Pancreas (tissue), 10 donors: ENCODE data around the gene TTC29. TPM values are rescaled to one million over a fixed set of nuclear protein-coding genes. Genes with fewer than 3 reads are reported as not detected.

ENCODE experiments used
- ATAC-seq, 4 donors: fragments of 200-7000 bp; cut with Tn5 transposase; one replicate each; pipeline versions ENCODE4 v1.8.0 to v1.9.1; 2020; ENCODE audit warnings: mild to moderate bottlenecking in 4 of 4, moderate library complexity in 4 of 4
- DNase-seq, 6 donors: peaks; one replicate each; pipeline ENCODE4 v3.0.0-alpha.2; 2020
- FAIRE-seq: peaks from 2 replicates; lab custom pipeline; 2012; peaks lifted over from hg19 to GRCh38; lab: Jason Lieb, UNC
- H3K27ac ChIP-seq, 4 donors: fragments of 200-600 bp; sonication (generic); 1 replicate in 3 of 4; 2 replicates in 1 of 4; pipeline versions ENCODE4 v1.5.0 to v1.8.0; 2020
- H3K27me3 ChIP-seq, 4 donors: fragments of 200-600 bp; one replicate each; pipeline ENCODE4 v1.8.0; 2021
- H3K36me3 ChIP-seq, 3 donors: fragments of 200-600 bp; sonication (generic) in 1 of 3; one replicate each; pipeline versions ENCODE4 v1.5.0 to v1.8.0; 2020 to 2021
- H3K4me1 ChIP-seq, 3 donors: fragments of 200-600 bp; one replicate each; pipeline ENCODE4 v1.8.0; 2021
- H3K4me3 ChIP-seq, 4 donors: fragments of 200-600 bp; sonication (generic) in 2 of 4; one replicate each; pipeline versions ENCODE4 v1.5.0 to v1.8.0; 2020 to 2021
- H3K9me3 ChIP-seq, 4 donors: fragments of 200-600 bp; one replicate each; pipeline ENCODE4 v1.8.0; 2021
- WGBS, 2 donors: extraction: QIAGEN DNeasy Blood & Tissue Kit; methylation state at CpG; one replicate each; pipeline ENCODE4 v1.1.7; 2013; 5-methylcytosine and 5-hydroxymethylcytosine counted together
- intact Hi-C, 3 donors: fragments of 100-400 bp; cut with DNase I; formaldehyde crosslinking; loops; one replicate each; pipeline versions ENCODE4 v1.11.1 to v1.14.2; 2022
- polyA plus RNA-seq, 2 donors: library from polyadenylated mRNA; stranded (reverse); fragments of 200-250 nt; gene quantifications; one replicate each; pipeline ENCODE4 v1.2.3, GENCODE V29; 2013
- total RNA-seq, 6 donors: library from RNA; stranded (reverse); fragmentation: NEBNext Ultra II Directional in 4 of 6; extraction: Animal tissue kit (Norgen Biotek cat#: 25700) in 4 of 6; gene quantifications; one replicate each; pipeline versions ENCODE4 v1.2.1 to v1.2.4, GENCODE V29; 2021 to 2023
- TF ChIP-seq, protein P1 (sequence below), 4 donors: fragments of 200-600 bp; sonication (generic) in 3 of 4; IDR thresholded peaks; one replicate each; pipeline versions ENCODE4 v1.5.0 to v1.8.0; 2021; ENCODE audit warnings: antibody characterized with exemption in 4 of 4
- donor health status: healthy with polysubstance abuse.
- donor health status: DM: no; HTN: no; CAD: no; lungs with moderate emphysema.
- donor health status: DM: no; HTN: no; CAD: no.
- donor health status: control.
- donor health status: control.
- donor health status: Bipolar disorder and iron deficiency.
- donor health status: DM: yes; HTN: yes; CAD: no.
- donor health status: DM: no; HTN: no; CAD: no.
- donor health status: DM: no; HTN: no; CAD: no.
- donor health status: DM: yes; HTN: yes; CAD: no.

TTC29 gene
- total and polyA plus RNA-seq, 8 donors, result not detected

GRCh38 chr4:146900295-146900694, 45.4 kb downstream of the TTC29 start:
- ATAC-seq (no peak), FAIRE-seq (no peak), DNase-seq (no peak)
- 86 to 90% methylated on average over 5 of the region's 5 CpGs for WGBS, 2 donors
- H3K4me3 ChIP-seq, result no peak overlapping the region
- H3K4me1 ChIP-seq, result no peaks in the 10 kb centered on the region
- H3K27me3 ChIP-seq, result peaks cover 0 to 5% (median 0%) of the 10 kb centered on the region in 4 donors
- H3K9me3 ChIP-seq, result no peaks in the 10 kb centered on the region
- H3K36me3 ChIP-seq, result no peaks in the 10 kb centered on the region
- TF ChIP-seq, protein P1, sequence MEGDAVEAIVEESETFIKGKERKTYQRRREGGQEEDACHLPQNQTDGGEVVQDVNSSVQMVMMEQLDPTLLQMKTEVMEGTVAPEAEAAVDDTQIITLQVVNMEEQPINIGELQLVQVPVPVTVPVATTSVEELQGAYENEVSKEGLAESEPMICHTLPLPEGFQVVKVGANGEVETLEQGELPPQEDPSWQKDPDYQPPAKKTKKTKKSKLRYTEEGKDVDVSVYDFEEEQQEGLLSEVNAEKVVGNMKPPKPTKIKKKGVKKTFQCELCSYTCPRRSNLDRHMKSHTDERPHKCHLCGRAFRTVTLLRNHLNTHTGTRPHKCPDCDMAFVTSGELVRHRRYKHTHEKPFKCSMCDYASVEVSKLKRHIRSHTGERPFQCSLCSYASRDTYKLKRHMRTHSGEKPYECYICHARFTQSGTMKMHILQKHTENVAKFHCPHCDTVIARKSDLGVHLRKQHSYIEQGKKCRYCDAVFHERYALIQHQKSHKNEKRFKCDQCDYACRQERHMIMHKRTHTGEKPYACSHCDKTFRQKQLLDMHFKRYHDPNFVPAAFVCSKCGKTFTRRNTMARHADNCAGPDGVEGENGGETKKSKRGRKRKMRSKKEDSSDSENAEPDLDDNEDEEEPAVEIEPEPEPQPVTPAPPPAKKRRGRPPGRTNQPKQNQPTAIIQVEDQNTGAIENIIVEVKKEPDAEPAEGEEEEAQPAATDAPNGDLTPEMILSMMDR (IDR thresholded peaks at IDR 0.05), result no peak
- intact Hi-C loops, result loop anchor here in 1 of 3 donors (10.0 kb wide), 1 partner anchor 565 kb away; no protein-coding TSS in a partner anchor
- H3K27ac ChIP-seq, result no peak overlapping the region

DNA sequence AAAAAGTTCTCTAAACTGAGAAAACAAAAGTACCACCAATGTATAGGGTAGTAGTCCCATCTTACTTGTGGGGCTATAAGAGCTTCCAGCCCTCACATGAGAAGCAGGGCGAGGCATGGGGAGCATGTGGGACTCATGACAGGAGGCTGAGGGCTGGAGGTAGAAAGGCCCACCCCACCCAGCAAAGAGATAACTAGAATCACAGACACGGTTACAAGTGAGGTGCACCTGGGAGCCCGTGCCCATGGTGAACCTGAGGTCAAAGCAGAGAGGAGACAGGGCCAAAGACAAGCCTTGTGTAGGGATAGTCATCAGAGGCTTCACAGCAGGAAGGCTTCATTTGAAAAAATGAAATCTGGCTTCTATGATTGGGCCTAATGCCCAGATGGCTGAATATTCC, 55.4 kb downstream of the TTC29 start:
- no peak for DNase-seq
- Histone ChIP-seq H3K27me3 (no peaks in the 10 kb centered on the region), H3K36me3 (no peaks in the 10 kb centered on the region), H3K27ac (no peak overlapping the region), H3K4me3 (no peak overlapping the region), H3K4me1 (no peaks in the 10 kb centered on the region), H3K9me3 (no peaks in the 10 kb centered on the region)
- ATAC-seq, result no peak
- intact Hi-C loops, result no loop called here
- TF ChIP-seq, protein P1 (IDR thresholded peaks at IDR 0.05), result no peak
- FAIRE-seq, result no peak
- 52 to 67% methylated on average over 3 of the region's 3 CpGs for WGBS, 2 donors

DNA sequence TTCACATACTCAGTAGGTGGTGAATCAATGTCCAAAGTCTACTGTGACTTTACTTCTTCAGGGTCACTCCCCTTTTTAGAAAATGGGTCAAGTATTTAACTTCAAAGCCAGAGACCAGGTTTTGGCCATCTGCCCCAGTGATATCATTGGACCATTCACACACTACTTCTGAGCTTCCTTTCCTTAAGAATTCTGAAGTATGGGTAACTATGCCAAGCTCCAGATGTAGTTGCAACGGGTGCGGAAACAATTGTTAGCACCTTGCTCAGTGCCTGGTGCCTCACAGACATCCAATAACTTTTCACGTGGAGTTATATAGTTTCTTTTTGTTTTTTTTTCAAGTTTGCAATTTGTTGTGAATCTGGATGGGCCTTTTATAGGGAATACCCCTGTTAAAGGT, 62.6 kb downstream of the TTC29 start:
- TF ChIP-seq, protein P1 (IDR thresholded peaks at IDR 0.05), result no peak
- DNase-seq, result no peak
- H3K36me3 ChIP-seq, result no peaks in the 10 kb centered on the region
- FAIRE-seq, result no peak
- ATAC-seq, result no peak
- no peaks in the 10 kb centered on the region for H3K9me3 ChIP-seq
- no peaks in the 10 kb centered on the region for H3K4me1 ChIP-seq
- 71 to 80% methylated on average over 3 of the region's 3 CpGs for WGBS, 2 donors
- H3K27ac ChIP-seq, result no peak overlapping the region
- intact Hi-C loops, result no loop called here
- H3K4me3 ChIP-seq, result no peak overlapping the region
- H3K27me3 ChIP-seq, result no peaks in the 10 kb centered on the region

DNA sequence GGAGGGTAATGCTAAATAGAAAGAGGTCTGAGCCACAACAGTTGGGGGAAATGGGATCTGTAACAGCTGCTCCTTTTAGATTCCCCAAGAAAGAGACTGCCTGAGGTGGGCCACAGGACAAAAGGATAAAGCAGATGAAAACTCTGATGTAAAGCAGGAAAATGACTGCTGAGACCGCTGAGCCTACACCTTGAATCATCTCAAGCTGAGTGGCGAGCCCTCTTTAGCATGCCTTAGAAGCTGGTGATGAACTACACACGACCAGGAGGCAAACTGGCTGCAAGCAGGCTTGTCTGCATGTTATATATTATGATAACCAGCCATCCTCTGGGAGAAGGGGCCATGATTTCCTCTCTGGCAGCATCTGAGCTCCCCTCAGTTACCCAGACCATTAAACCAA, 88.4 kb downstream of the TTC29 start:
- Histone ChIP-seq H3K4me1 (no peaks in the 10 kb centered on the region), H3K4me3 (no peak overlapping the region), H3K27me3 (peaks cover 0 to 5% (median 0%) of the 10 kb centered on the region in 4 donors), H3K27ac (no peak overlapping the region), H3K36me3 (no peaks in the 10 kb centered on the region), H3K9me3 (no peaks in the 10 kb centered on the region)
- DNase-seq, result no peak
- intact Hi-C loops, result no loop called here
- TF ChIP-seq, protein P1 (IDR thresholded peaks at IDR 0.05), result no peak
- no peak for FAIRE-seq
- no peak for ATAC-seq
- 52 to 58% methylated on average over 3 of the region's 3 CpGs for WGBS, 2 donors

DNA sequence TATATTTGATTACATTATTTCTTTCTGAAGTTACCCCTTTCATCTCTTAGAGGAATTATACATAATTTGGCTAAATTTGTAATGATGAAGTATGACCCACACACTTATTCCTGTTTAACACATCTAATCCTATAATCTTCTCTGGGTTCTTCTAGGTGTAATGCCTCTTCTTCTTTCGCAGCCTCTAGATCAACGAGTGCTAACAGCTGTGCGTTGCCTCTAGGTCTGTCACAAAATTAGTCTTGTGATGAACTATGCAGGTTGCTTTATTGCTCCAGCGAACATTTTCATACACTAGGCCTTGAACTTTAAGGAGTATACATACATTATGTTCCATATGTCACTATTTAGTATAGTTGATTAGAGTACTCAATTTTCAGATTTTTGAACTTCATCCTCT, 89.9 kb downstream of the TTC29 start:
- no peaks in the 10 kb centered on the region for H3K9me3 ChIP-seq
- no peak for FAIRE-seq
- WGBS, 2 donors, result 73 to 81% methylated on average over 4 of the region's 4 CpGs
- intact Hi-C loops, result no loop called here
- H3K4me1 ChIP-seq, result no peaks in the 10 kb centered on the region
- H3K27ac ChIP-seq, result no peak overlapping the region
- no peaks in the 10 kb centered on the region for H3K36me3 ChIP-seq
- DNase-seq, result no peak
- H3K4me3 ChIP-seq, result no peak overlapping the region
- TF ChIP-seq, protein P1 (IDR thresholded peaks at IDR 0.05), result no peak
- H3K27me3 ChIP-seq, result peaks cover 0 to 5% (median 0%) of the 10 kb centered on the region in 4 donors
- ATAC-seq, result no peak
